Neuronal stem cell (in vitro differentiated cells): ENCODE results near the gene CAPZA1.

Experiments
- DNase-seq: peaks from one replicate; pipeline ENCODE4 v3.0.0-alpha.2; 2013; ENCODE audit warnings: low spot score
- H2AFZ ChIP-seq: one replicate; pipeline ENCODE4 v1.6.1; 2013; ENCODE audit warnings: mild to moderate bottlenecking, low read length, inconsistent platforms
- H2AK5ac ChIP-seq: 2 replicates; pipeline ENCODE4 v1.6.1; 2013; ENCODE audit warnings: low read depth, mild to moderate bottlenecking, inconsistent platforms, low read length, moderate library complexity, mixed read lengths
- H2BK120ac ChIP-seq: 2 replicates; pipeline ENCODE4 v1.6.1; 2013; ENCODE audit warnings: low read depth, mild to moderate bottlenecking, inconsistent platforms, low read length, moderate library complexity, mixed read lengths
- H2BK12ac ChIP-seq: one replicate; pipeline ENCODE4 v1.6.1; 2013; ENCODE audit warnings: low read length, inconsistent platforms
- H2BK15ac ChIP-seq: 2 replicates; pipeline ENCODE4 v1.6.1; 2013; ENCODE audit warnings: mild to moderate bottlenecking, low read length, inconsistent platforms, mixed read lengths
- H2BK5ac ChIP-seq: one replicate; pipeline ENCODE4 v1.6.1; 2013; ENCODE audit warnings: inconsistent platforms, mild to moderate bottlenecking, low read length, moderate library complexity
- H3K14ac ChIP-seq: one replicate; pipeline ENCODE4 v1.6.1; 2013; ENCODE audit warnings: low read length, inconsistent platforms
- H3K18ac ChIP-seq: 2 replicates; pipeline ENCODE4 v1.6.1; 2013; ENCODE audit warnings: low read length, inconsistent platforms
- H3K23ac ChIP-seq: 2 replicates; pipeline ENCODE4 v1.6.1; 2013; ENCODE audit warnings: low read depth, mild to moderate bottlenecking, mixed read lengths, low read length, inconsistent platforms; ENCODE audit not compliant: poor library complexity
- H3K27ac ChIP-seq: replicated peaks from 3 replicates; pipeline ENCODE4 v1.5.1; 2013; ENCODE audit warnings: low read length, inconsistent platforms
- H3K27me3 ChIP-seq, 3 experiments: 2 replicates each; pipeline ENCODE4 v1.6.1; 2013; ENCODE audit warnings: low read length in 3 of 3, mild to moderate bottlenecking in 2 of 3, inconsistent platforms in 1 of 3, low read depth in 1 of 3, mixed read lengths in 1 of 3, moderate library complexity in 1 of 3; ENCODE audit not compliant: control insufficient read depth in 3 of 3, insufficient read depth in 3 of 3
- H3K36me3 ChIP-seq, 2 donors: replicated peaks in 1 of 2; 2 replicates each; pipeline ENCODE4 v1.6.1; 2013; ENCODE audit warnings: low read length in 2 of 2; ENCODE audit not compliant: control insufficient read depth in 2 of 2, insufficient read depth in 2 of 2
- H3K4ac ChIP-seq: 2 replicates; pipeline ENCODE4 v1.6.1; 2013; ENCODE audit warnings: inconsistent platforms, mild to moderate bottlenecking, low read length, moderate library complexity
- H3K4me1 ChIP-seq, 2 donors: 1 replicate in 1 of 2; 2 replicates in 1 of 2; pipeline ENCODE4 v1.6.1; 2013; ENCODE audit warnings: low read length in 2 of 2, low read depth in 1 of 2; ENCODE audit not compliant: control insufficient read depth in 2 of 2, insufficient read depth in 1 of 2
- H3K4me2 ChIP-seq: one replicate; pipeline ENCODE4 v1.6.1; 2013; ENCODE audit warnings: mild to moderate bottlenecking, low read length, inconsistent platforms; ENCODE audit not compliant: insufficient read depth, poor library complexity, severe bottlenecking
- H3K4me3 ChIP-seq, 2 donors: 2 replicates each; pipeline ENCODE4 v1.5.1; 2013; ENCODE audit warnings: low read length in 2 of 2, mild to moderate bottlenecking in 2 of 2, inconsistent platforms in 1 of 2, moderate library complexity in 1 of 2
- H3K79me1 ChIP-seq: one replicate; pipeline ENCODE4 v1.6.1; 2013; ENCODE audit warnings: low read depth, mild to moderate bottlenecking, inconsistent platforms, low read length, moderate library complexity
- H3K9ac ChIP-seq: one replicate; pipeline ENCODE4 v1.6.1; 2013; ENCODE audit warnings: mild to moderate bottlenecking, low read depth, low read length, inconsistent platforms; ENCODE audit not compliant: poor library complexity
- H3K9me3 ChIP-seq, 2 donors: replicated peaks in 1 of 2; 2 replicates each; pipeline versions ENCODE3 to v1.6.1; 2013; ENCODE audit warnings: low read length in 2 of 2, mild to moderate bottlenecking in 2 of 2, inconsistent platforms in 1 of 2, low read depth in 1 of 2, mixed read lengths in 1 of 2, moderate library complexity in 1 of 2; ENCODE audit not compliant: control insufficient read depth in 2 of 2, insufficient read depth in 1 of 2
- H4K8ac ChIP-seq: one replicate; pipeline ENCODE4 v1.6.1; 2013; ENCODE audit warnings: low read depth, mild to moderate bottlenecking, inconsistent platforms, low read length, moderate library complexity
- H4K91ac ChIP-seq: one replicate; pipeline ENCODE4 v1.6.1; 2013; ENCODE audit warnings: low read length, low read depth, mild to moderate bottlenecking, inconsistent platforms; ENCODE audit not compliant: poor library complexity
- WGBS, 2 donors: extraction: QIAGEN DNeasy Blood & Tissue Kit; methylation state at CpG; one replicate each; pipeline ENCODE4 v1.1.7; 2013; ENCODE audit warnings: missing lambda C conversion rate in 2 of 2, mixed read lengths in 1 of 2; ENCODE audit not compliant: insufficient read length in 2 of 2, insufficient replicate concordance in 1 of 2; ENCODE audit errors: extremely low coverage in 2 of 2; 5-methylcytosine and 5-hydroxymethylcytosine counted together

The CAPZA1 gene

DNA sequence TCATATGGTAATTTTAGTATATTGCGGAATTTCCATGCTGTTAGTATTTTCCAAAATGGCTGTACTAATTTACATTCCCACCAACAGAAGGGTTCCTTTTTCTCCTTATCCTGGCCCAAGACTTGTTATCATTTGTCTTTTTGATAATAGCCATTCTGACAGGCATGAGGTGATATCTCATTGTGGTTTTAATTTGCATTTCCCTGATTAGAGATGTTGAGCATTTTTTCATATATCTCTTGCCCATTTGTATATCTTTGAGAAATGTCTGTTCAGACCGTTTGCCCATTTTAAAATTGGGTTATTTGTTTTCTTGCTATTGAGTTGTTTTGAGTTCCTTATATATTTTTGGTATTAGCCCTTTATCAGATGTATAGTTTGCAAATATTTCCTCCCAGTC lies 14.0 kb downstream of the CAPZA1 start:
- Histone ChIP-seq H3K27ac (no peak overlapping the region), H2BK12ac (no peak overlapping the region), H3K23ac (no peak overlapping the region), H4K91ac (no peak overlapping the region), H3K14ac (no peak overlapping the region), H2AFZ (no peak overlapping the region), H3K9ac (no peak overlapping the region), H3K4me2 (no peak overlapping the region), H3K4me3 (no peak overlapping the region), H3K27me3 (no peaks in the 10 kb centered on the region), H3K36me3 (peaks cover 0 to 48% of the 10 kb centered on the region in 2 donors), H2BK120ac (no peak overlapping the region), H3K79me1 (peaks cover 4% of the 10 kb centered on the region), H3K4me1 (no peaks in the 10 kb centered on the region), H2BK5ac (no peak overlapping the region), H2BK15ac (no peak overlapping the region), H4K8ac (no peak overlapping the region), H2AK5ac (no peak overlapping the region), H3K4ac (no peak overlapping the region), H3K9me3 (peaks cover 0 to 8% of the 10 kb centered on the region in 2 donors), H3K18ac (no peak overlapping the region)
- no CpG with 5 or more reads among the region's 2 CpGs for WGBS, 2 donors
- DNase-seq, result no peak

DNA sequence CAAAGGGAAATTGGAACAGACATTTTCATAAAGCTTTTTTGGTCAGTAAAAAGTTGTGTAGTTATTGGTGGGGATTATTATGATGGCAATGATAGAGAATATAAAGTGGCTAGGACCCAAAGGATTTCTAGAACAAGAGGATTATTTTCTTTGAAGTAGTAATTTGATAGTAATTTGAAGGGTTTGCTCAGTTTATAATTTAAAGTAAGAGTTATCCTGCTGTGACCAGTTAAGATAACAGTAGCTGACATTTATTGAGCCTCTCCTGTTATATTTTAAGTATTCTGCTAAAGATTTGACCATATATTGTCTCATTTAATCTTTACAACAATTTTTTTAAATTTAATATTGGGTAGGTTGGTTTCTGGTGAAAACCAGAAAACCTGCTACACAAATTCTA lies 14.7 kb downstream of the CAPZA1 start:
- Histone ChIP-seq H3K14ac (no peak overlapping the region), H2BK5ac (no peak overlapping the region), H4K8ac (no peak overlapping the region), H3K27ac (no peak overlapping the region), H3K27me3 (no peaks in the 10 kb centered on the region), H2AFZ (no peak overlapping the region), H4K91ac (no peak overlapping the region), H2BK12ac (no peak overlapping the region), H3K9ac (no peak overlapping the region), H3K18ac (no peak overlapping the region), H2BK120ac (no peak overlapping the region), H3K4me3 (no peak overlapping the region), H2AK5ac (no peak overlapping the region), H3K79me1 (peaks cover 4% of the 10 kb centered on the region), H3K36me3 (peaks cover 0 to 44% of the 10 kb centered on the region in 2 donors), H2BK15ac (no peak overlapping the region), H3K23ac (no peak overlapping the region), H3K4ac (no peak overlapping the region), H3K9me3 (peaks cover 0 to 13% of the 10 kb centered on the region in 2 donors), H3K4me2 (no peak overlapping the region), H3K4me1 (no peaks in the 10 kb centered on the region)
- no peak for DNase-seq

DNA sequence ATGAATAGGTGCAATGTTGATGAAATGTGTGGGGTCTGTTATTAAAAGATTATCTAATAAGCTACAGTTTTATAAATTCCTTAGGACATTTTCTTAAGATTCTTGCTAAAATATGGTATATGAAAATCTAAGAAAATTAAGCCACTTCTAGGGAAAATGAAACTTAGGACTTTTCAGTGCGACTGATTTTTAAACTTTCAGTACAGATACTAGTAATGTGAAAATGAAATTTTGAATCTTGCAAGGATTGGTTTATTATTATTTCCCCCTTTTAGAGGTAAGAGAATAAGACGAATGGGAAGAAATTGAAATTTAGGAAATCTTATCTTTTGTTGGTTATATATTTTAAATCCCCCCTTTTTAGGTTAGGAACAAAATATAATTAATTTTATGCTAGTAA lies 16.4 kb downstream of the CAPZA1 start:
- Histone ChIP-seq H2BK5ac (no peak overlapping the region), H4K8ac (no peak overlapping the region), H4K91ac (no peak overlapping the region), H3K4me3 (no peak overlapping the region), H3K4ac (no peak overlapping the region), H3K18ac (no peak overlapping the region), H3K9me3 (peaks cover 0 to 14% of the 10 kb centered on the region in 2 donors), H3K79me1 (peaks cover 2% of the 10 kb centered on the region), H2BK15ac (no peak overlapping the region), H3K14ac (no peak overlapping the region), H3K23ac (no peak overlapping the region), H3K4me1 (no peaks in the 10 kb centered on the region), H3K9ac (no peak overlapping the region), H2BK12ac (no peak overlapping the region), H3K36me3 (peaks cover 0 to 30% of the 10 kb centered on the region in 2 donors), H3K27ac (no peak overlapping the region), H2AFZ (no peak overlapping the region), H3K4me2 (no peak overlapping the region), H2AK5ac (no peak overlapping the region), H3K27me3 (no peaks in the 10 kb centered on the region), H2BK120ac (no peak overlapping the region)
- WGBS, 2 donors, result no CpG with 5 or more reads among the region's 2 CpGs
- no peak for DNase-seq

GRCh38 chr1:112636597-112637253 lies 17.1 kb downstream of the CAPZA1 start:
- Histone ChIP-seq H2BK12ac (no peak overlapping the region), H3K4me3 (no peak overlapping the region), H3K14ac (no peak overlapping the region), H3K9me3 (peaks cover 0 to 14% of the 10 kb centered on the region in 2 donors), H2AFZ (no peak overlapping the region), H2AK5ac (no peak overlapping the region), H3K27me3 (no peaks in the 10 kb centered on the region), H3K4me1 (no peaks in the 10 kb centered on the region), H4K91ac (no peak overlapping the region), H3K23ac (no peak overlapping the region), H3K4me2 (no peak overlapping the region), H2BK5ac (no peak overlapping the region), H3K4ac (no peak overlapping the region), H2BK120ac (no peak overlapping the region), H2BK15ac (no peak overlapping the region), H3K18ac (no peak overlapping the region), H3K9ac (no peak overlapping the region), H3K79me1 (peaks cover 2% of the 10 kb centered on the region), H4K8ac (no peak overlapping the region), H3K36me3 (peaks cover 0 to 24% of the 10 kb centered on the region in 2 donors), H3K27ac (no peak overlapping the region)
- no peak for DNase-seq
